Activated T-helper 17 cell treated with anti-CD3 and anti-CD28 coated beads, Interleukin-2, amount 50 U/mL, for 72 hours (primary cell): ENCODE results near the gene TRAPPC11. TPM values are rescaled to one million over a fixed set of nuclear protein-coding genes. Genes with fewer than 3 reads are reported as not detected.
A peak's percentile ranks its signal among the peaks of the same experiment; 100 is the strongest.

ENCODE experiments used
- ATAC-seq: fragments of 150-1000 bp; cut with Tn5 transposase; replicated peaks from 2 replicates; pipeline ENCODE4 v1.10.0; 2021; ENCODE audit warnings: mild to moderate bottlenecking, moderate library complexity
- H3K27ac Mint-ChIP-seq: one replicate; pipeline ENCODE4 v1.8.0; 2022; ENCODE audit warnings: mixed read lengths
- H3K27me3 Mint-ChIP-seq: one replicate; pipeline ENCODE4 v1.8.0; 2022; ENCODE audit warnings: mixed read lengths
- H3K36me3 Mint-ChIP-seq: one replicate; pipeline ENCODE4 v1.8.0; 2022; ENCODE audit warnings: low read depth, mild to moderate bottlenecking, mixed read lengths
- H3K4me1 Mint-ChIP-seq: one replicate; pipeline ENCODE4 v1.8.0; 2022; ENCODE audit warnings: mixed read lengths
- H3K4me3 Mint-ChIP-seq: one replicate; pipeline ENCODE4 v1.8.0; 2022; ENCODE audit warnings: mild to moderate bottlenecking, mixed read lengths
- H3K9me3 Mint-ChIP-seq: one replicate; pipeline ENCODE4 v1.8.0; 2022; ENCODE audit warnings: mixed read lengths
- total RNA-seq, 2 donors: library from RNA; stranded (reverse); gene quantifications; one replicate each; pipeline ENCODE4 v1.2.3, GENCODE V29; 2022

Gene TRAPPC11
- total RNA-seq, 2 donors from 2014 or later, result 22.0 to 25.6 TPM

GRCh38 chr4:183670251-183670650, 11.2 kb downstream of the TRAPPC11 start:
- H3K9me3 Mint-ChIP-seq, result no peaks in the 10 kb centered on the region
- no peaks in the 10 kb centered on the region for H3K27me3 Mint-ChIP-seq
- H3K4me1 Mint-ChIP-seq, result peaks cover 4% of the 10 kb centered on the region
- no peak overlapping the region for H3K4me3 Mint-ChIP-seq
- ATAC-seq, result no peak
- peaks cover 93% of the 10 kb centered on the region for H3K36me3 Mint-ChIP-seq
- no peak overlapping the region for H3K27ac Mint-ChIP-seq

GRCh38 chr4:183670960-183671555, 12.0 kb downstream of the TRAPPC11 start:
- no peaks in the 10 kb centered on the region for H3K9me3 Mint-ChIP-seq
- no peaks in the 10 kb centered on the region for H3K27me3 Mint-ChIP-seq
- no peak overlapping the region for H3K4me3 Mint-ChIP-seq
- ATAC-seq, result no peak
- H3K4me1 Mint-ChIP-seq, result peaks cover 4% of the 10 kb centered on the region
- no peak overlapping the region for H3K27ac Mint-ChIP-seq
- H3K36me3 Mint-ChIP-seq, result peaks cover 93% of the 10 kb centered on the region

GRCh38 chr4:183674153-183674552, 15.1 kb downstream of the TRAPPC11 start:
- no peak overlapping the region for H3K27ac Mint-ChIP-seq
- peaks cover 4% of the 10 kb centered on the region for H3K4me1 Mint-ChIP-seq
- H3K36me3 Mint-ChIP-seq, result peaks cover 93% of the 10 kb centered on the region
- no peak for ATAC-seq
- no peaks in the 10 kb centered on the region for H3K27me3 Mint-ChIP-seq
- H3K4me3 Mint-ChIP-seq, result no peak overlapping the region
- H3K9me3 Mint-ChIP-seq, result no peaks in the 10 kb centered on the region

- H3K27me3 Mint-ChIP-seq, result no peaks in the 10 kb centered on the region
- H3K4me3 Mint-ChIP-seq, result no peak overlapping the region
- H3K9me3 Mint-ChIP-seq, result no peaks in the 10 kb centered on the region
- ATAC-seq, result no peak
- H3K27ac Mint-ChIP-seq, result no peak overlapping the region
- peaks cover 93% of the 10 kb centered on the region for H3K36me3 Mint-ChIP-seq
- peaks cover 4% of the 10 kb centered on the region for H3K4me1 Mint-ChIP-seq
These were observed 16.5 kb downstream of the TRAPPC11 start for GRCh38 chr4:183675625-183676024.

- no peaks in the 10 kb centered on the region for H3K27me3 Mint-ChIP-seq
- H3K4me1 Mint-ChIP-seq, result no peaks in the 10 kb centered on the region
- no peak overlapping the region for H3K27ac Mint-ChIP-seq
- H3K36me3 Mint-ChIP-seq, result peaks cover 95% of the 10 kb centered on the region
- no peak for ATAC-seq
- H3K9me3 Mint-ChIP-seq, result no peaks in the 10 kb centered on the region
- H3K4me3 Mint-ChIP-seq, result no peak overlapping the region
These were observed 22.0 kb downstream of the TRAPPC11 start for GRCh38 chr4:183681119-183681518.

- H3K4me3 Mint-ChIP-seq, result no peak overlapping the region
- H3K36me3 Mint-ChIP-seq, result peaks cover 88% of the 10 kb centered on the region
- H3K27ac Mint-ChIP-seq, result no peak overlapping the region
- H3K4me1 Mint-ChIP-seq, result no peaks in the 10 kb centered on the region
- no peaks in the 10 kb centered on the region for H3K27me3 Mint-ChIP-seq
- H3K9me3 Mint-ChIP-seq, result no peaks in the 10 kb centered on the region
- ATAC-seq, result no peak
These were observed 27.4 kb downstream of the TRAPPC11 start for GRCh38 chr4:183686461-183686860.

- Mint-ChIP-seq H3K9me3 (no peaks in the 10 kb centered on the region), H3K27ac (no peak overlapping the region), H3K27me3 (no peaks in the 10 kb centered on the region), H3K36me3 (peaks cover 85% of the 10 kb centered on the region), H3K4me1 (no peaks in the 10 kb centered on the region), H3K4me3 (no peak overlapping the region)
- no peak for ATAC-seq
These were observed 29.1 kb downstream of the TRAPPC11 start for GRCh38 chr4:183688216-183688615.

GRCh38 chr4:183691006-183691405, 31.9 kb downstream of the TRAPPC11 start:
- Mint-ChIP-seq H3K4me3 (no peak overlapping the region), H3K27ac (peak overlapping the region; percentile 25), H3K27me3 (no peaks in the 10 kb centered on the region), H3K9me3 (no peaks in the 10 kb centered on the region), H3K36me3 (peaks cover 83% of the 10 kb centered on the region), H3K4me1 (no peaks in the 10 kb centered on the region)
- ATAC-seq, result no peak

- H3K4me1 Mint-ChIP-seq, result no peaks in the 10 kb centered on the region
- no peaks in the 10 kb centered on the region for H3K27me3 Mint-ChIP-seq
- H3K4me3 Mint-ChIP-seq, result no peak overlapping the region
- ATAC-seq, result no peak
- no peak overlapping the region for H3K27ac Mint-ChIP-seq
- H3K36me3 Mint-ChIP-seq, result peaks cover 83% of the 10 kb centered on the region
- no peaks in the 10 kb centered on the region for H3K9me3 Mint-ChIP-seq
These were observed 32.8 kb downstream of the TRAPPC11 start for GRCh38 chr4:183691897-183692296.

GRCh38 chr4:183698909-183699308, 39.8 kb downstream of the TRAPPC11 start:
- Mint-ChIP-seq H3K4me1 (peaks cover 4% of the 10 kb centered on the region), H3K9me3 (no peaks in the 10 kb centered on the region), H3K4me3 (no peak overlapping the region), H3K27ac (peak overlapping the region; percentile 10), H3K27me3 (no peaks in the 10 kb centered on the region), H3K36me3 (peaks cover 97% of the 10 kb centered on the region)
- ATAC-seq, result no peak

GRCh38 chr4:183700407-183700806, 41.3 kb downstream of the TRAPPC11 start:
- no peaks in the 10 kb centered on the region for H3K9me3 Mint-ChIP-seq
- no peak overlapping the region for H3K4me3 Mint-ChIP-seq
- no peaks in the 10 kb centered on the region for H3K27me3 Mint-ChIP-seq
- no peak for ATAC-seq
- H3K4me1 Mint-ChIP-seq, result peaks cover 4% of the 10 kb centered on the region
- no peak overlapping the region for H3K27ac Mint-ChIP-seq
- H3K36me3 Mint-ChIP-seq, result peaks cover 96% of the 10 kb centered on the region

- peaks cover 4% of the 10 kb centered on the region for H3K4me1 Mint-ChIP-seq
- no peak for ATAC-seq
- H3K9me3 Mint-ChIP-seq, result no peaks in the 10 kb centered on the region
- peaks cover 94% of the 10 kb centered on the region for H3K36me3 Mint-ChIP-seq
- H3K4me3 Mint-ChIP-seq, result no peak overlapping the region
- H3K27ac Mint-ChIP-seq, result no peak overlapping the region
- H3K27me3 Mint-ChIP-seq, result no peaks in the 10 kb centered on the region
These were observed 43.4 kb downstream of the TRAPPC11 start for GRCh38 chr4:183702492-183702891.

GRCh38 chr4:183714626-183715025, 55.5 kb downstream of the TRAPPC11 start:
- no peak overlapping the region for H3K4me3 Mint-ChIP-seq
- no peaks in the 10 kb centered on the region for H3K9me3 Mint-ChIP-seq
- no peak for ATAC-seq
- peaks cover 41% of the 10 kb centered on the region for H3K36me3 Mint-ChIP-seq
- H3K27ac Mint-ChIP-seq, result no peak overlapping the region
- H3K27me3 Mint-ChIP-seq, result no peaks in the 10 kb centered on the region
- H3K4me1 Mint-ChIP-seq, result no peaks in the 10 kb centered on the region

- Mint-ChIP-seq H3K9me3 (no peaks in the 10 kb centered on the region), H3K36me3 (peaks cover 32% of the 10 kb centered on the region), H3K4me3 (no peak overlapping the region), H3K27ac (no peak overlapping the region), H3K27me3 (no peaks in the 10 kb centered on the region), H3K4me1 (peaks cover 2% of the 10 kb centered on the region)
- no peak for ATAC-seq
These were observed 57.2 kb downstream of the TRAPPC11 start for GRCh38 chr4:183716302-183716701.

GRCh38 chr4:183718876-183719275, 59.8 kb downstream of the TRAPPC11 start:
- Mint-ChIP-seq H3K9me3 (no peaks in the 10 kb centered on the region), H3K36me3 (peaks cover 9% of the 10 kb centered on the region), H3K4me3 (no peak overlapping the region), H3K27me3 (no peaks in the 10 kb centered on the region), H3K4me1 (peaks cover 9% of the 10 kb centered on the region), H3K27ac (peak overlapping the region; percentile 12)
- ATAC-seq, result no peak
